Cardiac fibroblast (primary cell): ENCODE data around the gene SMAD3.

ENCODE experiments used
- DNase-seq, 2 donors: peaks; one replicate each; pipeline versions ENCODE4 v3.0.0 to v3.0.0-alpha.2; 2010; ENCODE audit warnings: low read depth in 2 of 2
- H3K4me3 ChIP-seq, 2 donors: replicated peaks in 1 of 2; 1 replicate in 1 of 2; 2 replicates in 1 of 2; pipeline ENCODE4 v1.5.1; 2011; ENCODE audit warnings: low read depth in 2 of 2, low read length in 2 of 2, mild to moderate bottlenecking in 2 of 2, moderate library complexity in 1 of 2
- CTCF ChIP-seq: IDR thresholded peaks from one replicate; pipeline ENCODE4 v1.5.1; 2011; ENCODE audit warnings: low read depth, mild to moderate bottlenecking, low read length, inconsistent platforms

The SMAD3 gene

GRCh38 chr15:67050522-67051087 lies 14.8 kb upstream of the SMAD3 start:
- TF ChIP-seq CTCF: no peak
- no peak for DNase-seq
- H3K4me3 ChIP-seq: no peak overlapping the region

GRCh38 chr15:67051088-67052045 lies 14.0 kb upstream of the SMAD3 start:
- DNase-seq: no peak
- H3K4me3 ChIP-seq: no peak overlapping the region
- no peak for TF ChIP-seq CTCF

- no peak for TF ChIP-seq CTCF
- no peak overlapping the region for H3K4me3 ChIP-seq
- no peak for DNase-seq
These were observed 10.7 kb upstream of the SMAD3 start for GRCh38 chr15:67054676-67055075.

- TF ChIP-seq CTCF: no peak
- peak in 1 of 2 donors; percentile 46 for DNase-seq
- no peak overlapping the region for H3K4me3 ChIP-seq
These were observed 6.3 kb upstream of the SMAD3 start for GRCh38 chr15:67059127-67059553.

GRCh38 chr15:67061811-67062368 lies 3.5 kb upstream of the SMAD3 start:
- TF ChIP-seq CTCF: no peak
- DNase-seq: no peak
- no peak overlapping the region for H3K4me3 ChIP-seq

GRCh38 chr15:67062369-67062985 lies 2.9 kb upstream of the SMAD3 start:
- TF ChIP-seq CTCF: no peak
- no peak overlapping the region for H3K4me3 ChIP-seq
- no peak for DNase-seq
